CD4-positive, alpha-beta T cell treated with Interleukin-17A for 4 hours (primary cell): ENCODE data around the gene RHOJ.
"Not testable (repeated sequence)": the region's sequence is repeated elsewhere in the genome, so short reads cannot be mapped to it uniquely, and the experiment has no call there.

Source experiments
- DNase-seq: peaks from one replicate; pipeline ENCODE4 v3.0.0-alpha.2; 2020; ENCODE audit warnings: mixed read lengths

The RHOJ gene

DNA sequence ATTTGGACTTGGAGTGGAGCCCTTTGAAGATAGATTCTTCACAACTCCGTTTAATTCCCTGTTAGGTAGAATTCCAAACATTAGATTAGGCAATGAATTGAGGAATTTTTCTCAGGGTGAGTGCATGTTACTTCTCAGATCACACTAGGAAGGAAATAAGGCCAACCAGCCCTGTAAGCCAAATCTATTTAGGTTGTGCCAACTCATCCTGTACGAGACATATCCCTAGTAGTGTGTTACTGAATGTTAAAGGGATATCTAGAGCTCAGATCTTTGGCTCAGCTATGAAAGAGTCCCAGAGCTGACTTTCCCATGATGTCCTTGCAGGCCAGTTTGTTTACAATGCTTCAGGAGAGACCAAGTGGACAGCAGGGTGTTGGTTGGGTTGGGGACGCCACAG, 68.9 kb downstream of the RHOJ start:
- no peak for DNase-seq

DNA sequence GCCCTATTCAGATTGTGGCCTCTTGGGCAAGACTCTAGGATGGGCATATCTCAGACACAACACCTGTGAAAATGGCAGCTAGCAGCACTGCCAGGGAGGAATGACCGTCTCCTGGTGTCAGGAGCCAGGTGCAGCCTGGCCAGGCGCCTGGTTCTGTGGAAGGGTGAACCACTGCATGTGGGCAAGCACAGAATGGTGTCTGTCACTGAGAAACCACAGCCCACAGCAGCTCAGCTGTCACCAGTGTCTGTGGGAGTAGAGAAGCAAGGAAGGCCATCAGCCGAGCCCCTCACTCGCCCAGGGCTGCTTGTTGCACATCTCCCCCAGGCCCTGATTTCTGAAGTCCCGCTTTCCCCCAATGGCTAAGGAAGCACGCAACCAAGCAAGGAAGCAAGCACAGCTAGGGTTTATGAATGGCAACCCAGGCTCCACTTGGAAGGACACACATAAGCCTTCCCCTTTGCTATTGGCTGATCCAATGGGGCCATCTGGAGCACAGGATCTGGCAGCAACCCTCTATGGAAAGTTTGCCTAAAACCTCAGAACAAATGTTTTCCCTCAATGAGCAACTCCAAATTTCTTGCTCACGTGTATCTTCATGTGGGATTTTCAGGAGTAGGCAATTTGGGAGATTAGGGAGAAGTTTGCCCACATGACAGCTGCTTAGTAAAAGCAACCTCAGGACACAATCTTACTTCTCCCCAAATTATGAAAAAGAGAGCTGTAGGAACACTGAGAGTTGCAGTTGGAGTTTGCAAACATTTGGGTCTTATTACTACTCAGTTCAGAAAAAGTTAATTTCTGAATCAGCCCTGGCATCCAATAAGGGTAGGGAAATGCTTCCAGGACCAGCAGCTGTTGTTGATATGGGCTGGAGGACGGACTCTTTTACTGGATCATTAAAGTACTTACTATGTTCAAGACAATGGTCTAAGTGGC, 69.7 kb downstream of the RHOJ start:
- no peak for DNase-seq

DNA sequence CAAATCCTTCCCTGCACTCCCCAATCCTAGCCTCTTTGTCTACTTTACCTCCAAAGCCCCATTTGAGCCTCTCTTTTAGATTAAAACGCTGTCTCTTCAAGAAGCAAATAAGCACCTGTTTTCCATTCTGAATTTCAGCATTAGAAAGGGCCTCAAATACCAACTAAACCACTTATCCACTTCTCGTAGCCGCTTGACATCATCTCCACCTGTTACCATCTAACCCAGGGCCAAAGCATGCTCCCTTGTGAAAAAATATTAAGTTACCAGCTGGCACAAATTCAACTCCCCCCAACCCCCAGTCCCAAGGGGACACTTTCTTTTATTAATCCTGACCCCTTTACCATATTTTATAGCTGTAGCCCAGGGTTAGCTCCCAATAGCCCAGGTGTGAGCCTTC, 71.4 kb downstream of the RHOJ start:
- DNase-seq = no peak

DNA sequence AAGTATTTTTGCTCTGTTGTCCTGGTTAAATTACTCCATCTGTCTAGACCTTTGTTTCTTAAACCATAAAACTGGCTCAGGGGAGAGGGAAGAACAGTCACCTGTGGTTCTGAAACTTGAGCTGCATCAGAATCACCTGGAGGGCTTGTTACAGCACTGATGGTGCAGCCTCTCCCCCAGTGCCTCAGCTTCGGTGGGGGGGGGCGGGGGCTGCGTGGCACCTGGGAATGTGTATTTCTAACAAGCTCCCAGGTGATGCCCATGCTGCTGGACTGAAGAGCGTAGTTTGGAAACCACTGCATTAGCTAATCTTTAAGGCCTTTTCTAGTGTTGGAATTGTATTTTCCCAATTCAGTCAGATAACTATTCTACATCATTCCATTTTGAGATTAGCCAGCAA, 71.8 kb downstream of the RHOJ start:
- DNase-seq = no peak

DNA sequence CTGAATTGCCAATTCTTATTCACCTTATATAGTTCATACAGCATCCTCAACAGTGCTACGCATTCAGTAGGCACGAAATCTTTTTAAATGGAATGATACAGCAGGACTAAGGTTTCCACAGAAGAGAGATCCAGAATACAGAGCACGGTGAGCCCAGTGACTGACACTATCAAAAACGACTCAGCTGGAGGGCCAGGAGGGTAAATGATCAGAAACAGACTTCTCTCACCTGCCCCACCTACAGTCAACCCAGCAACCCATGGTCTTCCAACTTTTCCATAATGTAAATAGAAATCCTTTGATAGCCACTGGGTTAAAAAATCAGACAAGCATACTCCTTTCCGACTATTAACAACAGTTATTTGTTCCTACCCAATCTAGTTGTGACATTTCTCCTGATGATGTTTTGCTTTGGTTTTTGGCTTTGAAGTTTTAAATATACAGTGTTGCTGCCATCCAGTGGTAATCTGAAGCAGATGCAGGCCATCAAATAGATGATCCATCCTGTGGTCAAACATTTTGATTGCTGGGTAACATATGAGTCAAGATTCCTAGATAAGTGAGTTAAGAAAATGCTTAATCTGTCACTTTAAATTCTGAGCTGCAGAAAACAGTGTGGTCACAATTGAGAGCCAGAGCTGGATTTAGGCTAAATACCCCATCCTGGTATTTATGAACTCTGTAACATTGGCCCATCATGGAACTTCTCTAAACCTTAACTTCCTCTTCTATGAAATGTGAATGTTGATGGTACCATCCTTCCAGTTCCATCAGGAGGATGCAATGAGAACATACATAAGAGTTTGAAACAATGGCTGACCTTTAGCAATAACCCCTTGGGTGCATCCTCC, 72.5 kb downstream of the RHOJ start:
- no peak for DNase-seq

DNA sequence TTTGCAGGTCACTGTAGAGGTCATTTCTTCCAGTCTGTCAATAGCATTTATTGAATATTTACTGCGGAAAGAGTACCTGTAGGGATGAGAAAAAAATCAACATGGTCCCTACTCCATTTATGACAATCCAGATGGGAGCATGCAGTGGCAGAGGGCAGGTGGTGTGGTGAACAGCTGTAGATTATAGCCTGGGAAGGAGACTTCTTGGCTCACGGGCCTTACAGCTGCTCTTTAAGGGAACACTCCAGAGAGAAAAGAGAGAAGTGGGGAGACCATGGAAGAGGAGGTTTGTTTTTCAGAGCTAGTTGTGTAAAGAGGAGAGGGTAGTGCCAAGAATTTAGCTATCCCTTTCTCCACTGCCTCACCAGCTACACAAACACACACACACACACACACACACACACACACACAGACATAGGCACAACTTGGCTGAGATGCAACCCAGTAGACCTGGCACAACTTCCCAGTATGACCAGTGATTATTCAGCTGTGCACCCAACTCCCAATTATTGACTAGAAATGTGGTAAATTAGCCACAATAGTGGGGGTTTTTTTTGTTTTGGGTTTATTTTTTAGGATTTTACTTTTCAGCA, 73.4 kb downstream of the RHOJ start:
- no peak for DNase-seq

DNA sequence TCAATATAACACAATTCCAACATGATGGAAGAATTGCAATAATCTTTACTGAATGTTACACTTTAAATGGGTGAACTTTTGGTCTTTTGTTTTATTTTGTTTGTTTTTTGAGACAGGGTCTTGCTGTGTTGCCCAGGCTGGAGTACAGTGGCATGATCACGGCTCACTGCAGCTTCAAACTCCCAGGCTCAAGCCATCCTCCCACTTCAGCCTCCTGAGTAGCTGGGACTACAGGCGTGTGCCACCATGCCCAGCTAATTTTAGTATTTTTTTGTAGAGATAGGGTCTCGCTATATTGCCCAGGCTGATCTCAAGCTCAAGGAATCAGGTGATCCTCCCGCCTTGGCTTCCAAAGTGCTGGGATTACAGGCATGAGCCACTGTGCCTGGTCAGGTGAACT, 75.7 kb downstream of the RHOJ start:
- DNase-seq = not testable (repeated sequence)

DNA sequence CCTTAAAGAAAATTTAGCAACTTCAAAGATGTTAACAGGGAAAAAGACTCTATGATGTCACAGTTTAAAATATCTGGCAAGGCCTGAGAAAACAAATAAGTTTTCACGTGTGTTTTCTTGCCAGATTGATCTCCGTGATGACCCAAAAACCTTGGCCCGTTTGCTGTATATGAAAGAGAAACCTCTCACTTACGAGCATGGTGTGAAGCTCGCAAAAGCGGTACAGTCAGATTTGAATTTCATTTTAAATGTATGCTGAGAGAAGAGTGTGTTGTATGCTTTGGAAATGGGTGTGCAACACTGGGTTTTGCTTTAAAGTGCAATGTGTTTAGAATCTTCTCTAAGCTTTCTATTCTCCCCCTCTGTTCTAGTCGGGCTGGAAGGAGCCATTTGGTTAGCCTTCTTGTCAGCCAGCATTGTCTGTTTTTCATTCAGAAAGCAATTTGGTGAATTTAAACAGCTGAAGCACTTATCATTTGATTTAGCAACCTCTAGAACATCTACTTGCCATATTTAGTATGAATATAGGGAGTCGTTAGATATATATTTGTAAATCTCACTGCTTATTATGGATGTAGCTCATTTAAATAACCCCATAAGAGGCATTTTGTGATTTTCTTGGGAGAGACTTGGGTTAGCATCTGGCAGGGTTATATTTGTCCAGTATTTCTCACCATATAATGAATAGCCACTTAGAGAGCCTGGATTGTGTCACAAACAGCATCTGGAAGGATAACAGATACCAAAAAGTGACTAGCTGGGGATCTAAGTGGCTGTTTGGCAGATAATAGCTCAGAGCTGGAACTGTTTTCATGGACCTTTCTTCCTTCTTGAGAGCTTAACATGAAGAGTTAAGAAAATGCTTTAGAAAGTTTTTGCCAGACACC, 79.0 kb downstream of the RHOJ start:
- DNase-seq = no peak

DNA sequence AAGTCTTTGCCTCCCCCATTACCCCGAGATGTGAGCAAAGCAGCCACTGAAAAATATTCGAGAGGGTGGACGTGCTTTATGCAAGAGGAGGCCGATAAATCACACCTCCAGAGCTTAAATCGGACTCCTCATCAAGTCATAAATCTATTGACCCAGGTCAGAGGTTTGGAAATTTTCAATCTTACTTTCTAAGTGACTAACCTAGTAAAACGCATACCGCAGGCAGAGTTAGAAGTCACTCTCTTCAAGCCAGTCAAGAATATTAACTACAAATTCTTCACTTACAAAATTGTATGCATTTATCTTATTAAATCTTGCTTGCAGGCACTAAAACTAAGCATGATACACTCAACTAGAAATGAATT, 79.6 kb downstream of the RHOJ start:
- DNase-seq = no peak

DNA sequence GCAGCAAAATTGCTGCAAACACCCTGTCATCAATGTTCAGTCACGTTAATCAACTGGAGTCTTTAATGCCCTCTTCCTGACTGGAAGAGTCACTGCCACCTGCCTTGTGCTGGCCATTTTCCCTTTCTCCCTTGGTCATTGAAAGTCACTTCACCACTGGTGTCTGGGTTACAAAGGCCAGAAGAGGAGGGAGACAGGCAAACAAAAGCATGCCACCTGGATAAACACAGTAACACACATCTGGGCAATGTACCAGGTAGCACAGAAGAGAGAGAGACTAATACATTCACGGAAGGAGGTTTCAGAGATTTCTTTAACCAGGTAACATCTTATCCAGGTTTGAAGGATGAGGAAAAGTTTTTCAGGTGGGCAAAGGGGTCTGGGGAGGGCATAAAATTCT, 81.8 kb downstream of the RHOJ start:
- no peak for DNase-seq

DNA sequence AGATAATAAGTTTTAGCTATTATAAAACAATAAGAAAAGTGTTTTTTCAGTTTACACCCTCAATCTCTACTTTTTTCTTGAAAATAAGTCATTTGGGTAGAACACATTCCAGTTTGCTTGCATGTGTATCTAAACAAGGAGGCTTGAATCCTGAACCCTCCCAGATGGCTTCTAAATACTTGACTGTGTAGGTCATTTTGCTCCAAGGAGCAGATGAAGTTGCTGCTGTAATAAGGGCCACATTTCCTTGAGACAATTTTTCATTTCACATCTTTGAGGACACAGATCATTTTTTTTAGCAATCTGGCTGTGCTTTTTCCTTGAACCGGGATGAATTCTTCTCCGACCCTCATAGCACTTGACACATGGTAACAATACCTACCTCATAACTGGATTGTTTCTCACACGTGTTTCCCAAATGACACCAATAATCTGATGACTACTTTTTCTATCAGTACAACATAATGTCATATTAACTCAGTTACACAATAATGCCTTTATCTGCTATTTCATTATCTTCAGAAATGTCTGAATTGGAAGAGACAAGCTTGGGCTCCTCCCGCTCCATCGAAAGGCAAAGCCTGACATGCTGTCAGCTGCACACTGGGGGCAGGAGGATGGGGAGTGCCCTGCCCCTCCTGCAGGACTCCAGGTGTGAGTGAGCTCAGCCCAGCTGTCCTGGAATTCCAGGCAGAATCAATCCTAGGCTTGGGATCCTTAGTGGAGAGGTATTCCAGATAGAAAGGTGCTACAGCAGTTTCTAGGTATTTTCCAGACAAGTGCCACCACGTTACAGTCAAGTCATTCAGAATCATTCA, 83.6 kb downstream of the RHOJ start:
- no peak for DNase-seq

DNA sequence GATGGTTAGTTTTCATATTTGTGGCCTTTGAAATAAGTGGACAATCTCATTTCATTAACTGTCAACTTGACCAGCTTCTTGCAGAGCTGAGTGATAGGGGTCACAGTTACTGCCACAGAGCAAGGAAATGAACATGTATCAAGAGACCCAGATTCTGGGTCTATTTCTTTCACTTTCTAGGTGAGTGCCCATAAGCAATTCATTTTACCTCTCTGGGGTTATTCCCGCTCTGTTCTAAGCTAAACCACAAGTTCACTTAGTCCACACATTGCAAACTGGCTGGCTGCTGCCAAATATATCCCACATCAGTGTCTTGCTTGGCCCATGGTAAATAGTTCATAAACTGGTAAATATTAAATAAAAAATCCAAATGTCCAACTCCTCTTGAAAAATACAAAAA, 84.6 kb downstream of the RHOJ start:
- no peak for DNase-seq

DNA sequence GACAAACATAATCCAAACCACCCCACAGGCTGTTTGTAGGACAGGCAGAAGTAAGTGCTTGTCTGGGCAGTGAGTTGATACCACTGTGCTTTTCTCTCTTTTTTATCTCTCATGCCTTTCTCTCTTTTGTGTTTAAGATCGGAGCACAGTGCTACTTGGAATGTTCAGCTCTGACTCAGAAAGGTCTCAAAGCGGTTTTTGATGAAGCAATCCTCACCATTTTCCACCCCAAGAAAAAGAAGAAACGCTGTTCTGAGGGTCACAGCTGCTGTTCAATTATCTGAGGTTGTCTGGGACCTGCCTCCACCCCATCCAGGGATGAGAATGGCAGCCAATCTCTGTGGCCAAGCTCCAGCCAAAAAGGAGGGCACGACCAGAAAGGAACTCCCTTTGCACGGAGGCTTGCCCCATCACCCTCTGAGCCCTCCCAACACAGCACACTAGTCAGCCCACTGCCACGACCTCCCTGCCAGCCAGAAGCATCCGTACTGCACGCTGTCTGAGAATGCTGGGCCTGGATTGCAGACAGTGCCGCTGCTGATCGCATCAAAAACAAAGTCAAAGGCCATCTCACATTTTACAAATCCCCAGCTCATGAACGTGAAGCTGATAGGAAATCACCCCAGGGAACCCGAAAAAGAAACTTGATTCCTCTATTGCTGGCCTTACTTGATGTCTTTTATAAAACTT, 86.6 kb downstream of the RHOJ start:
- no peak for DNase-seq

DNA sequence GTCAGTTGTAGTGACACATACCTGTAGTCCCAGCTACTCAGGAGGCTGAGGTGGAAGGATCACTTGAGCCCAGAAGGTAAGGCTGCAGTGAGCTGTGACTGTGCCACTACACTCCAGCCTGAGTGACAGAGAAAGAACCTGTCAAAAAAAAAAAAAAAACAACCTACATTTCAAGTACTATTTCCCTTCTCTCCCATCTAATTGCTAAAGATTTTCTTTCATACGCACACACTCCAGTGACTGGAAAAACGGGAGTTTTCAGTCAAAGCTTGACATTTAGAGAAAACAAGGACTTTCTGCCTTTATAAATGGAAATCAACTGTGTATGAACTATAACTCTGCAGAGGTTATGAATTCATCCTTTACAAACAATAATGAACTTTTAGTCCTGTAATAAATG, 88.6 kb downstream of the RHOJ start:
- DNase-seq = no peak

DNA sequence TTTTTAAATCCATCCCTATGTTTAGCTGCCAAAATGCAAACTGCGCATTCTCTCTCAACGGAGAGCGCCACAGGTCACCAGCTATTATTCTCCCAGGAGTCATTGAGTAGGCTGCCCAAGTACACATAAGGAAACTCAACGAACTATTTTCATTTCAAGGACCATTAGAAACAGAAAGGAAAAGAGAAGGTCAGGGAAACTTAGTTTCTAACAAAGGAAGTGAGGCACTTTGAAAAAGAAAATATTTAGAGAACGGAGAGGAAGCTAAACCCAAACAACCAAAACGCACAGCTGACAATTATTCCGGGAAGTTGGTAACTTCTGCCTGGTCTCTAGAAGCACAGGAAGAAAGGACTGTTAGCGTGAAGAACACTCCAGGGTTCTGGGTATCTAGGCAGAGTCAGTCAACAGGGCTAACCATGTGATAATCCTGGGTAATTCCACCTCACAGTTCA, 91.0 kb downstream of the RHOJ start:
- no peak for DNase-seq

DNA sequence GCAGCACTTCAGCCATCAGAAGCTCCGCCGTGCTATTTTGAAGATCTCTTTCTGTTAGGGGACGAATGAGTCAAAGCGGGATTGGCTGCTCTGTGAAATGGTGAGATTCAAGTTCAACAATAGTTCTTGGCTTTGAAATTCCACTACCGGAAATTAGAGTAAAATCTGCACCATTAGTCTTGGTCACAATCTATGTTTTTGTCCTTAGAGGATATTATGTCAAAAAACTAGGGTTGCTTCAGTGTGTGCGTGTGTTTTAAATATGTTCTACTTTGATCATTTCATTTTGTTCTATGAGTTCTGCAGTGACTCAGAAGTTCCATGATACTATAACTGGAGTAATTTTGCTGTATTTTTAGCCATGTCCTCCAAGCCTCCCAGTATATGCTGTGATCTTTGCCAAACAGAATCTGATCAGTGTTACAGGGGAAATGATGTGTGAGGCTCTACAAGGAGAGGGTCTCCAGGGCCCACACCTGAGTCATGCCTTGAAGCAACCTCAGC, 91.9 kb downstream of the RHOJ start:
- DNase-seq = no peak

DNA sequence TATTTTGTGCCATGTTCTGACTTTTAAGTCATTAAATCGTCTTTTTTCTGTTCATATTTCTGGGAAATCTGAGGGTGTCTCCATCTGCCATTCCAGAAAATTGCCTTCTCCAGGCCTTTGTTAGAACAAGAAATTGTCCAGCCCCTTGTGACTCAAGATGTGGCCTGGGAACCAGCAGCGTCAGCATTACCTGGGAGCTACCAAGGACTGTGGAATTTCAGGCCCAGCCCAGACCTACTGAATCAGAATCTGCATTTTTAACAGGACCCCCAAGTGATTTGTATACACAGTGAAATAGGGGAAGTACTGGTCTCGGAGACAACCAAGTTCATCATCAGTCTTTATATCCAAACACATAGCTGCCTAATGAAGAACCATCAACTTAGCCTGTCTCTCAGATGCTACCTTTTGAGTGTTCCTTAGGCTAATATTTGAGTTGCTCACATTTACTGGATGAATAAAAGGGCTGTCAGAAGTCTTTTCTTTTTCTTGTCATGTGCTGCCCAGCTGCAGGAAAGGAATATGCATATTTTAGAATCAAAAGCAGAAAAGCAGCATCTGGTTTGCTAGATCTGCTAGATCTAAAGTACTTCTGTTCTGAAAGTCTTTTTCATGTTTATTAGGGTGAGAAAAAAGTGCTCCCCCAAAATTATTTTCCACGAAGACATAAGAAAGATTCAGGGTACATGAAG, 93.3 kb downstream of the RHOJ start:
- no peak for DNase-seq

DNA sequence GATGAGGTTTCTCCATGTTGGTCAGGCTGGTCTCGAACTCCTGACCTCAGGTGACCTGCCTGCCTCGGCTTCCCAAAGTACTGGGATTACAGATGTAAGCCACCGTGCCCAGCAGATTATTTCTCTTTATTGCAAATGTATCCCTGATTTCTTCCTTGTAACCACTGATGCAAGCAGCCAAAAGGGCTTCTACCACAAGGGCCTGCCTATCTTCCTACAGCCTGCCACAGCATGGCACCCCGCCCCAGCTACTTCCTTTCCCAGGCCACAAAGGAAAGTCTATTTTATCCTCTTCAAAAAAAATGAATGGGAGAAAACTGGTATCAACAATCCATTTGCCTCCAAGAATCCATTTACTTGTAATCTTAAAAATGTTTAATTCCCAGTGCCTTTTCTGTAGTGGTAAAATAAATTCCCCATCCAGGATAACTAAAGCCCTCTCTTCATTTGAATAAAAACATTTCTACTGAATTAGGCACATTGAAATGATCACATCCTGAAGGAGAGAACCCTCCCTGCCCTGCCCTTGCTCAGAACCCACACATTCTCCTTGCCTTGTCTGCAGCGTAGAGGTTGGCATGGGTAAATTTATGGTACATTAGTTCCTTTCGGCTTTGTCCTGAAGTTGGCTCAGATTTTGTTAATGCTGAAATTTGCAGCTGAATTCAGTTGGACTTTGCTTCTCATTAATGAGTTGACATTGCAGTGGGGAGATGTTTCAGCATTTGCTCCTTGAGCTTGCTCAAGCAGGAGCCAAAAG, 95.3 kb downstream of the RHOJ start:
- no peak for DNase-seq

DNA sequence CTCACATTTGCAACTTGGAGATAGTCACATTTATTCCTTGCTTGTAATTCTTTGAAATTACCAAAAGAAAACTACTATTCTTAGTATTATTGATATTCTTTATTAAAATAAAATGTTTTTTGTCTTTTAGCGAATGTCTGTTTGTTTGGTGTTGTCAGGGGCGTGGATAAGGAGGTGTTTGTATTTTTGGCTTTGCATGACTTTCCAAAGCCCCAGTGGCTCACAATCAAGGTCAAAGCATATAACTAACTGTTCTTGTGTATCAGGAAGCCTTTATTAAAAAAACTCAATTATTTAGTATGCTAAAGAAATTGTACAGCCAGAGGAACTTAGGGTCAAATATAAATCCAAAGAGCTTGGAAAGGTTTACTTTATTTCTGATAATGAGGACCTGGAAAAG, 96.6 kb downstream of the RHOJ start:
- DNase-seq = no peak
